Measurements from ENCODE around the gene RAPGEF5.

The RAPGEF5 gene

GRCh38 chr7:22348379-22348778 lies 8.6 kb downstream of the RAPGEF5 start:
- H3K27ac ChIP-seq, result no peak overlapping the region
- TF ChIP-seq ZFX (IDR thresholded peaks at IDR 0.05; ENCODE audit: borderline replicate concordance), result no peak
- TF ChIP-seq, protein P1, sequence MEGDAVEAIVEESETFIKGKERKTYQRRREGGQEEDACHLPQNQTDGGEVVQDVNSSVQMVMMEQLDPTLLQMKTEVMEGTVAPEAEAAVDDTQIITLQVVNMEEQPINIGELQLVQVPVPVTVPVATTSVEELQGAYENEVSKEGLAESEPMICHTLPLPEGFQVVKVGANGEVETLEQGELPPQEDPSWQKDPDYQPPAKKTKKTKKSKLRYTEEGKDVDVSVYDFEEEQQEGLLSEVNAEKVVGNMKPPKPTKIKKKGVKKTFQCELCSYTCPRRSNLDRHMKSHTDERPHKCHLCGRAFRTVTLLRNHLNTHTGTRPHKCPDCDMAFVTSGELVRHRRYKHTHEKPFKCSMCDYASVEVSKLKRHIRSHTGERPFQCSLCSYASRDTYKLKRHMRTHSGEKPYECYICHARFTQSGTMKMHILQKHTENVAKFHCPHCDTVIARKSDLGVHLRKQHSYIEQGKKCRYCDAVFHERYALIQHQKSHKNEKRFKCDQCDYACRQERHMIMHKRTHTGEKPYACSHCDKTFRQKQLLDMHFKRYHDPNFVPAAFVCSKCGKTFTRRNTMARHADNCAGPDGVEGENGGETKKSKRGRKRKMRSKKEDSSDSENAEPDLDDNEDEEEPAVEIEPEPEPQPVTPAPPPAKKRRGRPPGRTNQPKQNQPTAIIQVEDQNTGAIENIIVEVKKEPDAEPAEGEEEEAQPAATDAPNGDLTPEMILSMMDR (IDR thresholded peaks at IDR 0.05), result no peak

DNA sequence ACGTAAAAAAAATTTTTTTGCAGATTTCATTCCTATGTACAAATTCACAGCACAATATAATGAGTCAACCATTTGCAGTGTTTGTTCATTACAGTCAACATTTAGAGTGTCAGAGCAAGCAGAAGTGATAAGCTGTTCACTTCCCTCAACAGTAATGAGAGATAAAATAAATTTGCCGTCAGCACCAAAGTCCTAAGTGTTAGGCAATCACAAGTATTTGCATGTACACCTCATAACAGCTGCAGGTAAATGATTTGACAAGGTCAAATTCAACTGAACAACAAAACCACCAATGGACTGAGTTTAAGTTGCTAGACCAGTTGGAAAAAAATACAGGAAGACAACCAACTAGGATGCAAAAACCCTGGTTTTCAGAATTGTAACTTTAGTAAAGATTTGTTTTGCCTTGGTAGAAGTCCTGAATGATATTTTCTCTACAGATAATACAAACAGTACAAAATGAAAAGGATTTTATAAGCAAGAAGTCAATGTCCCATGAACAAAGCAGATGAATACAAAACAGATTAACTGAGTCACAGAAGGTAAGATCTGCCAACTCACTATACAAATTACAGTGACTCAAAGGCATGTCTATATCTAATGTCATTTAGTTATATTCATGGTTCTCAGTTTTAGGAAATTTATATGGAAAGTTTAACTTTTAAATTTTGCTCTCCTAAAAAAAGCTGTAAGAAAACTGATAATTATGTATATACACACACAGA lies 10.4 kb downstream of the RAPGEF5 start:
- no peak overlapping the region for H3K27ac ChIP-seq
- no peak for TF ChIP-seq ZFX (IDR thresholded peaks at IDR 0.05; ENCODE audit: borderline replicate concordance)
- TF ChIP-seq, protein P1 (IDR thresholded peaks at IDR 0.05), result no peak

DNA sequence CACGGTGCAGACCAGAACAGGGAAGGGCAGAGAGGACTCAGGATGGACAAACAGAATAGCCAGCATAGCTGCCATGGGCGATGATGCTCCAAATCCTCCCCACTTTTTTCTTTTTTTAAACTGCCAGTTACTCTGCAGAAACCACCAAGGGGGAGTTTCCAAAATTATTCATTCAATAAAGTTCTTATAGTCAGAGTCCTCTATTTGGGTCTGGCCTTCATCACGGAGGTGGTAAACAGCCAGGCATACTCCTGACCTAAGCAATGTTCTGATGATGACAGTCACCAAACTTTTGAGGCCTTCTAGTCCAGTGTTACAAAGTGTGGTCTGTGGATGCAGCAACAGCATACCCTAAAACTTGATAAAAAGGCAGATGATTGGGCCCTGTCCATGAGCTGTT lies 12.3 kb downstream of the RAPGEF5 start:
- no peak for TF ChIP-seq ZFX (IDR thresholded peaks at IDR 0.05; ENCODE audit: borderline replicate concordance)
- TF ChIP-seq, protein P1 (IDR thresholded peaks at IDR 0.05), result no peak
- H3K27ac ChIP-seq, result no peak overlapping the region

DNA sequence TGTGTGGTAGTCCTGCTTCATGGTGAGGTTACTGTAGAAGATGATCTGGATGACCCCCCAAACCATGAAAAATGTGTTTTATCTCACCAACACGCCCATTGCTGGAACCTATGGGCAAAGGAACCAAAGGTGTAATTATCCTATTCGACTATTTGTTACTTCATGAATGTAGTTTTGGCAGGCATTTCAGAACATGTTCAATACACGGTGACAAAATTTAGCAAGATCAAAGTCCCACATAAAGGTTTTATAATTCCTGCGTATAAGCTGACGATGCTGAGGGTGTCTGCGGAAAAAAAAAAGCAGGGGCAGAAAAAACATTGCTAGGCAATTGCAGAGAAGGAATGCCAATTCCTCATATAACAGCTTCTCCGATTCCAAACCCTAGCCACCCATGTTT lies 13.3 kb downstream of the RAPGEF5 start:
- H3K27ac ChIP-seq, result no peak overlapping the region
- TF ChIP-seq, protein P1 (IDR thresholded peaks at IDR 0.05), result no peak
- no peak for TF ChIP-seq ZFX (IDR thresholded peaks at IDR 0.05; ENCODE audit: borderline replicate concordance)

DNA sequence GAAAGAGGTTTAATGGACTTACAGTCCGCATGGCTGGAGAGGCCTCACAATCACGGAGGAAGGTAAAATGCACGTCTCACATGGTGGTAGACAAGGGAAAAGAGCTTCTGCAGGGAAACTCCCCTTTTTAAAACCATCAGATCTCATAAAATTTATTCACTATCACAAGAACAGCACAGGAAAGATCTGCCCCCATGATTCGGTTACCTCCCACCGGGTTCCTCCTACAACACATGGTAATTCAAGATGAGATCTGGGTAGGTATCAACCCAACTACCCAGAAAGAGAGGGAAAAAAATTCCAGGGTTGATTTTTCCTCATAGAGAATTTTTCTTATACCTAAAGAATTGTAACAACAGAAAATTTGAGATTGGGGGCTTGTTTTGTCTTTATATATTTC lies 13.9 kb downstream of the RAPGEF5 start:
- no peak overlapping the region for H3K27ac ChIP-seq
- no peak for TF ChIP-seq ZFX (IDR thresholded peaks at IDR 0.05; ENCODE audit: borderline replicate concordance)
- TF ChIP-seq, protein P1 (IDR thresholded peaks at IDR 0.05), result no peak

DNA sequence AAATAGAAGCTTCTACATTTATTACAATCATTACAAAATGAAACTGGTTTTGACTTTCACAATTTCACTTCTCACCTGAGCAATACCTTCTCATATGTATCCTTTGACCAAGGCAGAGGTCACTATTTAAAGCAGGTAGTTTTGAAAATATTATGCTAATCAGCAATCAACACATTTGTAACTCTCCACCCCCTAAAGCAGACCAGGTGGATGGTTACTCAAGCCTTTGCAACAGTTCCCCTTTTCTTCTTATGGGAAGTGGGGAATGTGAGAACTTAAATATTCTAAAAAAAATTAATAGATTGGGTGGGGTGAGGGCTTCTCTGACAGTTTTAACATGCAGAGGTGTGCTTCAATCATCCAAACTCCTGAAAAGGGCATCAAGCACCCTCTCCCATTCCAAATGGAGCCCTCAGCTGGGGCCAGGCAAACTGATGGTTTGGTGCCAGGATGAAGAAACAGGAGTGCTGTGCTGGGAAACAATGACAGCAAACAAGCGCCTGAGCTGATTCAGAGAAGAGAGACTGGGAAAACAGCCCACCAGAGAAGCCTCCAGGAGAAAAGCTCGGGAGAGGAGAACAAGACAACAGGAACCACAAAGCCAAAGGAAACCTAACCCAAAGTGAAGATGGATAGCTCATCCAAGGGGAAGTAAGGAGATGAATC lies 17.1 kb downstream of the RAPGEF5 start:
- no peak overlapping the region for H3K27ac ChIP-seq
- TF ChIP-seq ZFX (IDR thresholded peaks at IDR 0.05; ENCODE audit: borderline replicate concordance), result no peak
- TF ChIP-seq, protein P1 (IDR thresholded peaks at IDR 0.05), result no peak

GRCh38 chr7:22338877-22339276 lies 18.1 kb downstream of the RAPGEF5 start:
- no peak overlapping the region for H3K27ac ChIP-seq
- TF ChIP-seq ZFX (IDR thresholded peaks at IDR 0.05; ENCODE audit: borderline replicate concordance), result no peak
- TF ChIP-seq, protein P1 (IDR thresholded peaks at IDR 0.05), result no peak

Data from 22Rv1 (cell line).